HepG2 (cell line): ENCODE results near the gene DNAJB11. TPM values are rescaled to one million over a fixed set of nuclear protein-coding genes. Genes with fewer than 3 reads are reported as not detected.
A peak's percentile ranks its signal among the peaks of the same experiment; 100 is the strongest.

Experiments used
- AKAP8 ChIP-seq: sonication (generic); formaldehyde crosslinking; IDR thresholded peaks from 2 replicates; pipeline ENCODE4 v1.5.1; 2020; ENCODE audit warnings: mild to moderate bottlenecking, missing genetic modification reagents
- ARID5B ChIP-seq: IDR thresholded peaks from 2 replicates; pipeline ENCODE4 v1.4.0; 2020; ENCODE audit warnings: mild to moderate bottlenecking, missing genetic modification reagents
- CHD4 ChIP-seq: fragments of 200-600 bp; sonication (generic); IDR thresholded peaks from 2 replicates; pipeline ENCODE4 v1.7.0; 2017; ENCODE audit warnings: mild to moderate bottlenecking, low read length, borderline replicate concordance
- DBP ChIP-seq: sonication (generic); formaldehyde crosslinking; IDR thresholded peaks from 2 replicates; pipeline ENCODE4 v1.4.0; 2020; ENCODE audit warnings: missing genetic modification reagents; ENCODE audit errors: not compliant biosample characterization
- GMEB1 ChIP-seq: sonication (generic); formaldehyde crosslinking; IDR thresholded peaks from 2 replicates; pipeline ENCODE4 v1.5.1; 2020; ENCODE audit warnings: missing genetic modification reagents, mild to moderate bottlenecking, borderline replicate concordance
- KIAA2018 ChIP-seq: sonication (generic); formaldehyde crosslinking; IDR thresholded peaks from 2 replicates; pipeline ENCODE4 v1.5.0; 2020; ENCODE audit warnings: mild to moderate bottlenecking, missing genetic modification reagents, borderline replicate concordance
- PCBP2 ChIP-seq: fragments of 200-400 bp; formaldehyde crosslinking; optimal IDR thresholded peaks from 2 replicates; pipeline ENCODE3; 2018; ENCODE audit warnings: low read length, low read depth; ENCODE audit not compliant: poor library complexity, severe bottlenecking
- SAP130 ChIP-seq: IDR thresholded peaks from 2 replicates; pipeline ENCODE4 v1.6.1; 2016; ENCODE audit warnings: low read depth
- ZBTB1 ChIP-seq: sonication (generic); formaldehyde crosslinking; IDR thresholded peaks from 2 replicates; pipeline ENCODE4 v1.4.0; 2020; ENCODE audit warnings: missing genetic modification reagents, borderline replicate concordance
- ZNF160 ChIP-seq: sonication (generic); formaldehyde crosslinking; IDR thresholded peaks from 2 replicates; pipeline ENCODE4 v1.8.0; 2022; ENCODE audit warnings: mild to moderate bottlenecking, inconsistent platforms, missing genetic modification reagents
- ZNF607 ChIP-seq: sonication (generic); formaldehyde crosslinking; IDR thresholded peaks from 2 replicates; pipeline ENCODE4 v1.5.1; 2020; ENCODE audit warnings: missing genetic modification reagents, mild to moderate bottlenecking, borderline replicate concordance
- ZNF775 ChIP-seq: sonication (generic); formaldehyde crosslinking; IDR thresholded peaks from 2 replicates; pipeline ENCODE4 v1.4.0; 2020; ENCODE audit warnings: missing genetic modification reagents, mild to moderate bottlenecking, moderate library complexity, borderline replicate concordance
- polyA plus RNA-seq, 8 experiments: library from polyadenylated mRNA; depleted of rRNA in 3 of 8; stranded (reverse) in 7 of 8; unstranded in 1 of 8; fragments of >200 nt; fragmentation: Illumina TruSeq in 4 of 8; extraction: Trizol in 4 of 8; gene quantifications; 2 replicates each; pipeline versions ENCODE4 v1.2.1 to v1.2.3, GENCODE V29; 2011 to 2016; ENCODE audit warnings: low read depth in 4 of 8, missing spikeins in 1 of 8, mixed read lengths in 1 of 8; ENCODE audit not compliant: insufficient read depth in 1 of 8
- total RNA-seq, 5 experiments: library from RNA; depleted of rRNA; stranded (reverse); fragments of >200 nt; fragmentation: Illumina TruSeq; extraction: Trizol; gene quantifications; 2 replicates each; pipeline ENCODE4 v1.2.3, GENCODE V29; 2016; ENCODE audit warnings: low read depth in 1 of 5

The DNAJB11 gene
- total and polyA plus RNA-seq, 2 of the 13 experiments (the other 11 are each of a cell fraction or from before 2014, with no cell fraction given): 41.0 to 132 TPM

GRCh38 chr3:186612721-186613636 is 42.5 kb downstream of the DNAJB11 start, which contains the start of gene AHSG (continued):
- TF ChIP-seq KIAA2018 (no peak), SAP130 (CRISPR knock-in tag) (no peak; the same call in 1 of the 2 replicates), ZNF607 (CRISPR knock-in tag) (no peak; the same call in none of the 2 replicates), CHD4 (no peak), ZBTB1 (CRISPR knock-in tag) (no peak), ARID5B (CRISPR knock-in tag) (peak; percentile 94), AKAP8 (CRISPR knock-in tag) (peak; percentile 55; the same call in 1 of the 2 replicates), PCBP2 (no peak), ZNF160 (CRISPR knock-in tag) (peak; percentile 86), ZNF775 (CRISPR knock-in tag) (no peak), GMEB1 (no peak; the same call in 1 of the 2 replicates), DBP (CRISPR knock-in tag) (no peak)
